Breast epithelium (tissue), 3 donors: ENCODE measurements around the gene GNG11.

Source experiments
- CTCF ChIP-seq, 3 donors: fragments of 450-650 bp; IDR thresholded peaks; one replicate each; pipeline ENCODE4 v1.5.1; 2016 to 2017; ENCODE audit warnings: antibody characterized with exemption in 3 of 3, mild to moderate bottlenecking in 3 of 3, moderate library complexity in 3 of 3
- POLR2A ChIP-seq: fragments of 450-650 bp; IDR thresholded peaks from one replicate; pipeline ENCODE4 v1.6.1; 2016; ENCODE audit warnings: antibody characterized with exemption, mild to moderate bottlenecking, moderate library complexity
- POLR2AphosphoS5 ChIP-seq, 3 donors: sonication (generic); formaldehyde crosslinking; IDR thresholded peaks; one replicate each; pipeline ENCODE4 v1.6.1; 2017; ENCODE audit warnings: antibody characterized with exemption in 3 of 3

DNA sequence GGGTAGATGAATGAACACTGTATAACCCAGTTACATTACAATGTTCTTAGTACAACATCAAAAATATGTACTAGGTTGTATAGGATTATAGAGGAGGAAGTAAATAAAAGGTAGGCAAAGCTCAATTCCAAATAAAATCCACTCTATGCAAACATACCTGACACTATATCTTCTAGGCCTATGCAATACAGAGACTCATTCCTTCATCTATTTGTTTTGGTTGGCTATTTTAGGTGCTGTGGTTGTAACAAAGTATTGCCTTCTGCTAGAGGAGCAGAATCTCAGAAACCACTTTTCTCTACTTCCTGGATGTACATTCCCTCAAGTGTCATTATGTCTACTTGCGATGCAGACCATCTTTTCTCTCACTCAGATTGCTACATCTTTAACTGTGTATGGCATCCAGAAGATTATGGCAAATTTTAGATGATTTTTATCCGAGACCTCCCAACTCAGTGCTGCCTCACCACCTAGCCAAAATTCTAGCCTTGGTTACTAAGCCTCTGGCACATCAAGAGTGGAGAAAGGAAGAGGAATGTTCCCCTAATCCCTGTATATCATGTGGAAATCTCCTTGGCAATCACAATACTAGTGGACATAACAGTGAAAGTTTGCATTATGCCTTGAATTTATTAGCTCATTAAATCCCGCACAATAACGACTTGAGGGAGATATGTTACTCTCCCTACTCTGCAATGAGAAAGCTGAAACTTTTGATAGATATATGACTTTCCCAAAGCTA lies 25.5 kb upstream of the GNG11 start:
- TF ChIP-seq CTCF (IDR thresholded peaks at IDR 0.05) (no peak), POLR2A (no peak), POLR2AphosphoS5 (IDR thresholded peaks at IDR 0.05) (no peak)
